Mesenteric fat pad (tissue), 1 donor: ENCODE measurements around the gene POU2AF2. TPM values are rescaled to one million over a fixed set of nuclear protein-coding genes. Genes with fewer than 3 reads are reported as not detected.
"Not testable (repeated sequence)": the region's sequence is repeated elsewhere in the genome, so short reads cannot be mapped to it uniquely, and the experiment has no call there.

Source experiments
- DNase-seq: peaks from one replicate; pipeline ENCODE4 v3.0.0-alpha.2; 2020; ENCODE audit warnings: low spot score
- long read RNA-seq: library from polyadenylated mRNA; unstranded; transcript quantifications from one replicate; pipeline ENCODE4 v2.0.0, GENCODE V29; 2020
- total RNA-seq: library from RNA; stranded (reverse); fragmentation: NEBNext Ultra II Directional; extraction: Animal tissue kit (Norgen Biotek cat#: 25700); gene quantifications from one replicate; pipeline ENCODE4 v1.2.1, GENCODE V29; 2021
- donor health status: DM: yes; HTN: yes; CAD: no.

The POU2AF2 gene
- total RNA-seq: not detected
- long read RNA-seq: 0 reads

DNA sequence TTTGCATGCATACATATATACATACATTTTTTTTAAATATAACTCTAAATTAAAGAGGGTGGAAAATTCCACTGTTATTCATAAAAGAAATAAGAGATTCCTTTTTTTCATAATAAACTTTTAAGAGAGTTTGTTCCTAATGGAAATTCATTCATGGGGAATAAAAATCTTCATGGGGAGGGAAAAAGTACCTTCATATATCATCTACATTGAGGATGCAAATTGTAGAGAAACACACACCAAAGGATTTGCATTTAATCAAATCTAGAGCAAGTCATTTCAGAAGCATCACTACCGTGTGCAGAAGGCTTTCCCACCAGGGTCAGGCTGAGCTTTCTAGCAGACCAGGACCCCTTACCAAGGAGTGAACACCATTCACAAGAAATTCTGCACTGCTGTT lies at the start of gene POU2AF2:
Gene POU2AF2 (plus strand): TSS at position 301 of the 400 bp plus-strand sequence. CDS start 129 bp downstream, outside the sequence.
- DNase-seq: no peak

DNA sequence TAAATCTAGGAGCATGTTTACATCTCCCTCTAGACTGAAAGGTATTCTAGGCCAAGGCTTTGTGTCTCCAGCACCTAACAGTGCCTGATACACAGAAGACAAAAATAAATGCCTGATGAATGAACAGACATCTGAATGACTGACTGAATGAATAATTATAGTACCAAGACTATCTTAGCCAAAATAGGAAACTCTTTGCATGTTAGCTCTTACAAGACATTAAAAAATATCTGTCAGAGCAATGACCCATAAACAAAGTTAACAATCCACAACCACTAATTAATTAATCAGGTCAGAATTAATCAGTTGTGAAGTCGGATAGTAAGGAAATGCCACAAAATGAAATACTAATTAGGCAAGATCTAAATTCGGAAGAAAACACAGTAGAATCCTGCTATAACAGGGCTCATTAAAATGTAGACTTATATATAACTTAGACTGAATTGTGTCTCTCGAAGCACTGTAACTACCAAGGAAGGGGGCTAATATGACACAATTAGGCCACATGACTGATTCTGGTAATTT lies 45.5 kb upstream of the POU2AF2 start:
- DNase-seq: no peak

GRCh38 chr11:111204211-111204610 lies 41.3 kb upstream of the POU2AF2 start:
- no peak for DNase-seq

DNA sequence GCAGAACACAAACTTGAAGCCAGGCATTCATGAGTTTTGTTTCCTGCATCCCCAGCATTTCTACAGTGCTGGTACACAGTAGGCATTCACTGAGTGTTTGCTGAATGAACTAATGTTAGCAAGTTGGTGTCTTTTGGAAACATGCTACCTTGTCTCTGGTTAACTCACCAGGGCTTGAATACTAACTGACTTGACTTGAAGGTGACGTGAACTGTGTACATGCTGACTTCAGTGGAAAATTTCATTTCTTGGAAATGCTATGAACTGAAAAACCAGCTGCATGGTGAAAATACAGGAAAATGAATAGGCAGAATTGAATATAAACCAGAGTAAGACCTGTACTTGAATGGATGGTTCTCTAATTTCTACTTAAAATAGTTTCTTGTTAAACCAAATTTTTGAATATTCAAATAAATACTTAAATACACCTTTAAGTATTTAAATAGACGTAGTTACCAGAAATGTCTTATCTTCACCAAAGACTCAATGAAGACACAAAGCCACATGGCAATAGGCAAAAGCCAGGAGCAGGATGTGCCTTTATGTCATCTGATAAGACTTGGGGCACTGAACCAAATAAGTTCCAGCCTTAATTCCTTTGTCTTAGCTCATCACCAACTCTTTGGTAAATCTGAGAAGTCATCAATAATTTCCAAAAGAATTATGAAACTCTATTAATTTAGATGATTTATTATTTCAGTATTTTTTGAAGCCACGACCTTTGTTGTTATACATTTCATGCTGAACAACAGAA lies 39.7 kb upstream of the POU2AF2 start:
- DNase-seq: no peak

GRCh38 chr11:111206472-111206871 lies 39.1 kb upstream of the POU2AF2 start:
- no peak for DNase-seq

DNA sequence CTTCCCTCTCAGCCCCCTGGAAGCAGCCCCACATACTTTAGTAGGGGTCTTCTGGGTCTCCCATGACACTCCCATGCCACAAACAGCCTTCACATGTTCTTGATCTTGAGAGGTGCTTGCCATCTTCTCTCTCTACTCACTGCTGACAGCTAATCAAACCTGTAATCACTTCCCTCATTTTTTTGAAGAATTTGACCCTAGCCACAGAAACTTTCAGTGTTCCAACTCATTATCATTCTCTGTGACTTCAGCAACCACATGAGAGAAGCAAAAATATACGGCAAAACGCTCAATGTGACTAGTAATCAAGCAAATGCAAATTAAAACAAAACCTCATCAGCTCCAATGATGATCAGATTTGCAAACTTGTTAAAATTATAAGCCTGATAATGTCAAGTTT lies 38.3 kb upstream of the POU2AF2 start:
- DNase-seq: no peak

GRCh38 chr11:111209543-111210355 lies 35.8 kb upstream of the POU2AF2 start:
- no peak for DNase-seq

DNA sequence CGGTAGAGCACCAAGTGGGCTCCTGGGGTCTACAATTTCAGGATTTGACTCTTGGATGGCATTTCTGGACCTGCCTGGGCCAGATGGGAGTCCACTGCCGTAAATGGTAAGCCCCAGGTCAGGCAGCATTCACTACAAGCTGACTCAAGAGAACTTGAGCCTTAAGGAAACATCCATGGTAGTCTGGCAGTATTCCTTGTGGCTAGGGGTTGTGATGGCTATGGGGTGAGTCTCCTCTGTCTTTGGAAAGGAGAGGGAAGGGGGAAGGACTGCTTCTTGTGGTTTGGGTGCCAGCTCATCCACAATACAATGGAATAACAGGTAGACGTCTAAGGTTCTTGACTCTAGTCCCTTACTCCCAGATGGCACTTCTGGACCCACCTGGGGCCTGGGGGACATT lies 32.3 kb upstream of the POU2AF2 start:
- DNase-seq: no peak

DNA sequence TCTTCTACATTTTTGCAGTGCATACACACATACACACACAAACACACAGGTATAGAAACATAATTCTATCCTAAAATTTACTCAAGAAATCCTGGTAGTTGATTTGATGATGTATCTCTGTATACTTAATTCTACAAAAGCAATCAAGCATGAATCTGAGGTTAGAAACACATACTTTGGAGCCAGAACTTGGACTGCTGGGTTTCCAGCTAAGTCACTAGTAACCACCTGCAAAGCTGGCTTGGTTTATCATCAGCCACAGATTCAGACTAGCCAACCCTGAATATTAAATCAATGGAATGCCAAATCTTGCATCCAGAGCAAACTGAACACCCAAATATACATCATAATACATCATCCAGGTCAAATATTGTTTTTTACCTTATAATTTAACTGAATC lies 24.8 kb upstream of the POU2AF2 start:
- DNase-seq: no peak

DNA sequence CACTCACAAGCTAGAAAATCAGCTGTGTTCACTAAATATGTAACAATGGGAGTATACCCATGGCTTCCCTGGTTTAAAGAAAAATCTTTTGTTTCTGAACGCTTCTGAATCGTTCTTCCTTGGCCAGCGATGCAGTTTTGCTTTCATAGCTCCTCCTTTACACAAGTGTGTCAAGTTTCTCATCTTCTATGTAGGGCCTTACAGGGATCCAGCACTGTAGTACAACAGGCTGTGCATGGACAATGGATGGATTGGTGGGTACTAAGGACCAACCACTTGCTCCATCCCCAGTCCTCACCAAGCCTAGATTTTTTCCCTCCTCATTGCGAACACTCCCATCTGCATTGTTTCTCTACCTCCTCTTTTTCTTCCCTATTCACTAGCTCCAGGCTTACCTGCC lies 24.3 kb upstream of the POU2AF2 start:
- DNase-seq: no peak

DNA sequence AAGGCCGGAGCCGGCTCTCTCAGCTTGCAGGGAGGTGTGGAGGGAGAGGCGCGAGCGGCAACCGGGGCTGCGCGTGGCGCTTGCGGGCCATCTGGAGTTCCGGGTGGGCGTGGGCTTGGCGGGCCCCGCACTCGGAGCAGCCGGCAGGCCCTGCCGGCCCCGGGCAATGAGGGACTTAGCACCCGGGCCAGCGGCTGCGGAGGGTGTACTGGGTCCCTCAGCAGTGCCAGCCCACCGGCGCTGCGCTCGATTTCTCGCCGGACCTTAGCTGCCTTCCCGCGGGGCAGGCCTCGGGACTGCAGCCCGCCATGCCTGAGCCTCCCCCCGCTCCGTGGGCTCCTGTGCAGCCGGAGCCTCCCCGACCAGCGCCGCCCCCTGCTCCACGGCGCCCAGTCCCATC lies 23.6 kb upstream of the POU2AF2 start:
- DNase-seq: not testable (repeated sequence)

- not testable (repeated sequence) for DNase-seq
Measured at GRCh38 chr11:111222821-111223455, 22.6 kb upstream of the POU2AF2 start.

- no peak for DNase-seq
Measured at GRCh38 chr11:111225881-111226280, 19.6 kb upstream of the POU2AF2 start.

DNA sequence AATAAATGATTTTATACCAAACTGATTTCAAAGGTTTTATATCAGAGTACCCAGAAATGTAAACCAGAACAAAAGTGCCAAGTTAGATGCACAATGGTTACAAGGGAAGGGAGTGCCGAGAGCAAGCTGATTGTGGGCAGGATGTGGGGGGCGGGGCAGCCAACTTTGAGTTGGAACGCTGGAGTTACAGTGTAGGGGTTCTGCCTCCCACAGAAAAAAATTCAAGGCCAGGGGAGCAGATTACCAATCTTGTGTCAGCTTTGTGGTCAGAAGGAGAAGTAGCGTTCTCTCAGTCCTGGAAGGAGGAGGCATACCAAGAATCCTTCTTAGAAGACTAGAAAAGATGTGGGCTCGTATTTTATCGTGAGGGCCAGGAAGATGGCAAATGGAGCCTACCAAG lies 15.9 kb upstream of the POU2AF2 start:
- no peak for DNase-seq

DNA sequence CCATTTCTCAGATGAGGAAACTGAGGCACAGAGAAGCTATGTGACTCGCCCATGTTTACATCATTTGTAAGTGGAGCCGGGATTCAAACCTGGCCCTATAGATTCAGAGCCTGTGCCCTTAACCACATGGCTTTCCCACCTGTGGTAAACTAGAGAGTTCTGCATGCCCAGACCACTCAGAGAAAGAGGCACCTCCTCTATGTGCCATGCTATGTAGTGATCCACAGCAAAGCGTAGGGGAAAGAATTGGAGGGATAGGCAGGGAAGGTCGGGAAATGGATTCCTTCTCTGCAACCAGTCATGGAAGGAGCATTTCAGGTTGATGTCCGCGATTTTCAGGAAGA lies 15.4 kb upstream of the POU2AF2 start:
- no peak for DNase-seq

DNA sequence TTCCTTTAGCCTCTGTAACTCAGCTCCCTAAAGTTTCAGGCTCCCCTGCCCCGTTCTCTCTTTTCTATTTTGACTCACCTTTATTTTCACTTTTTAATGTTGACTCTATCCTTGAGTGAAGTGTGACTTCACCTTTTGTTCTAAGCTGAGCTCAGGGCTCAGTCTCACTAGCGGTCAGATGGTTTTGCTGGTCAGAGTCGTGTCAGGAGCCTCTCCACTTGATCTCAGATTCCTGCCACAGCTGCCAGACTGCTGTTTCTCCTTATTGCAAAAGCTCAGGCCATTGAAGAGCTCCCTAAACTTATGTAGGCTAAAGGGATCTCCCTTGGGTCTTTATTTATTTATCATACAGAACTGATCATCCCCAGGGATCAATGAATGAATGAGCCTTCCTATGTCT lies 13.7 kb upstream of the POU2AF2 start:
- no peak for DNase-seq

GRCh38 chr11:111236383-111236782 lies 9.1 kb upstream of the POU2AF2 start:
- DNase-seq: no peak

GRCh38 chr11:111237926-111238325 lies 7.6 kb upstream of the POU2AF2 start:
- no peak for DNase-seq

GRCh38 chr11:111246956-111247355 lies 1.4 kb downstream of the POU2AF2 start:
- no peak for DNase-seq

- no peak for DNase-seq
Measured at GRCh38 chr11:111250936-111251335, 5.4 kb downstream of the POU2AF2 start.

- DNase-seq: no peak
Measured at GRCh38 chr11:111253131-111253530, 7.6 kb downstream of the POU2AF2 start.

GRCh38 chr11:111253630-111254029 lies 8.1 kb downstream of the POU2AF2 start:
- DNase-seq: no peak
